ENCODE measurements around the gene TAF5L. TPM values are rescaled to one million over a fixed set of nuclear protein-coding genes. Genes with fewer than 3 reads are reported as not detected.
A peak's percentile ranks its signal among the peaks of the same experiment; 100 is the strongest.

TAF5L gene
- total and polyA plus RNA-seq, 2 experiments from 2014 or later = 5.6 to 17.6 TPM

DNA sequence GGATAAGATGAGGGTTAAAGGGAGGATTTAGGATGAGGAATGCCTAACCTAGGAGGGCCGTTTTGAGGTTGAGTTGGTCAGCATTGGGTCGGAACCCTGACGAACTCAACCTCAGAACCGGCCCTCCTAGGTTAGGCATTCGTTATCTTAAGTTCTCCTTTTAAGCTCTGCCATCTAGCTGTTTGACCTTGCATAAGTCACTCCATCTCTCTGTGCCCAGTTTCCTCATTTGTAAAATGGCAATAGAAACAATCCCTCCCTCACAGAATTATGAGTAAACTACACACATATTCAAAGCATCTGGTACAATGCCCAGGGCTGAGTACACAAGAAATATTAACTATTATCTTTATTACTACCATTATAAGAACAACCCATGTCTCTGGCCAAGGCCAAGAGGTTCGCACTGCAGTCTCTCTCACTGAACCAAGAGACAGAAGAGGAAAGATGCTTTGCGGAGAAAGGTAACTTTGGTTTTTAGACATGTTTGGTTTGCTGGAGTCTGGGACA is 72.2 kb downstream of the TAF5L start:
- no peaks in the 10 kb centered on the region for H3K36me3 Mint-ChIP-seq (ENCODE audit: low read depth)
- no peak overlapping the region for H3K27ac ChIP-seq (ENCODE audit: low read depth)
- H3K27me3 ChIP-seq (ENCODE audit: insufficient read depth) = no peaks in the 10 kb centered on the region
- peaks cover 22% of the 10 kb centered on the region for H3K4me1 Mint-ChIP-seq
- H3F3A ChIP-seq (replicated peaks; ENCODE audit: low read depth) = 0 out of 2 replicates have a peak, but pooled peaks cover 5% of the 10 kb centered on the region
- H3K9me2 ChIP-seq (ENCODE audit: insufficient read depth) = no peaks in the 10 kb centered on the region
- peaks cover 49% of the 10 kb centered on the region for H3K79me2 ChIP-seq (replicated peaks; ENCODE audit: insufficient read depth)
- H3K27ac Mint-ChIP-seq = peak overlapping the region; percentile 2; the same call in 1 of the 2 replicates
- H2AFZ ChIP-seq = no peak overlapping the region
- ATAC-seq = no peak
- no peak overlapping the region; the same call in 2 of the 3 replicates for H3K4me3 Mint-ChIP-seq
- no peak for DNase-seq (ENCODE audit: low spot score)
- no peak overlapping the region for H3K4me2 ChIP-seq
- no peaks in the 10 kb centered on the region for H3K9me3 Mint-ChIP-seq
- H3K4me1 ChIP-seq (ENCODE audit: insufficient read depth) = peaks cover 7% of the 10 kb centered on the region; the same call in 1 of the 2 replicates
- peaks cover 9% of the 10 kb centered on the region; the same call in 1 of the 2 replicates for H4K20me1 ChIP-seq (replicated peaks; ENCODE audit: insufficient read depth)
- H3K27me3 Mint-ChIP-seq (ENCODE audit: insufficient read depth, low read depth, poor library complexity) = no peaks in the 10 kb centered on the region
- TF ChIP-seq, protein P1, sequence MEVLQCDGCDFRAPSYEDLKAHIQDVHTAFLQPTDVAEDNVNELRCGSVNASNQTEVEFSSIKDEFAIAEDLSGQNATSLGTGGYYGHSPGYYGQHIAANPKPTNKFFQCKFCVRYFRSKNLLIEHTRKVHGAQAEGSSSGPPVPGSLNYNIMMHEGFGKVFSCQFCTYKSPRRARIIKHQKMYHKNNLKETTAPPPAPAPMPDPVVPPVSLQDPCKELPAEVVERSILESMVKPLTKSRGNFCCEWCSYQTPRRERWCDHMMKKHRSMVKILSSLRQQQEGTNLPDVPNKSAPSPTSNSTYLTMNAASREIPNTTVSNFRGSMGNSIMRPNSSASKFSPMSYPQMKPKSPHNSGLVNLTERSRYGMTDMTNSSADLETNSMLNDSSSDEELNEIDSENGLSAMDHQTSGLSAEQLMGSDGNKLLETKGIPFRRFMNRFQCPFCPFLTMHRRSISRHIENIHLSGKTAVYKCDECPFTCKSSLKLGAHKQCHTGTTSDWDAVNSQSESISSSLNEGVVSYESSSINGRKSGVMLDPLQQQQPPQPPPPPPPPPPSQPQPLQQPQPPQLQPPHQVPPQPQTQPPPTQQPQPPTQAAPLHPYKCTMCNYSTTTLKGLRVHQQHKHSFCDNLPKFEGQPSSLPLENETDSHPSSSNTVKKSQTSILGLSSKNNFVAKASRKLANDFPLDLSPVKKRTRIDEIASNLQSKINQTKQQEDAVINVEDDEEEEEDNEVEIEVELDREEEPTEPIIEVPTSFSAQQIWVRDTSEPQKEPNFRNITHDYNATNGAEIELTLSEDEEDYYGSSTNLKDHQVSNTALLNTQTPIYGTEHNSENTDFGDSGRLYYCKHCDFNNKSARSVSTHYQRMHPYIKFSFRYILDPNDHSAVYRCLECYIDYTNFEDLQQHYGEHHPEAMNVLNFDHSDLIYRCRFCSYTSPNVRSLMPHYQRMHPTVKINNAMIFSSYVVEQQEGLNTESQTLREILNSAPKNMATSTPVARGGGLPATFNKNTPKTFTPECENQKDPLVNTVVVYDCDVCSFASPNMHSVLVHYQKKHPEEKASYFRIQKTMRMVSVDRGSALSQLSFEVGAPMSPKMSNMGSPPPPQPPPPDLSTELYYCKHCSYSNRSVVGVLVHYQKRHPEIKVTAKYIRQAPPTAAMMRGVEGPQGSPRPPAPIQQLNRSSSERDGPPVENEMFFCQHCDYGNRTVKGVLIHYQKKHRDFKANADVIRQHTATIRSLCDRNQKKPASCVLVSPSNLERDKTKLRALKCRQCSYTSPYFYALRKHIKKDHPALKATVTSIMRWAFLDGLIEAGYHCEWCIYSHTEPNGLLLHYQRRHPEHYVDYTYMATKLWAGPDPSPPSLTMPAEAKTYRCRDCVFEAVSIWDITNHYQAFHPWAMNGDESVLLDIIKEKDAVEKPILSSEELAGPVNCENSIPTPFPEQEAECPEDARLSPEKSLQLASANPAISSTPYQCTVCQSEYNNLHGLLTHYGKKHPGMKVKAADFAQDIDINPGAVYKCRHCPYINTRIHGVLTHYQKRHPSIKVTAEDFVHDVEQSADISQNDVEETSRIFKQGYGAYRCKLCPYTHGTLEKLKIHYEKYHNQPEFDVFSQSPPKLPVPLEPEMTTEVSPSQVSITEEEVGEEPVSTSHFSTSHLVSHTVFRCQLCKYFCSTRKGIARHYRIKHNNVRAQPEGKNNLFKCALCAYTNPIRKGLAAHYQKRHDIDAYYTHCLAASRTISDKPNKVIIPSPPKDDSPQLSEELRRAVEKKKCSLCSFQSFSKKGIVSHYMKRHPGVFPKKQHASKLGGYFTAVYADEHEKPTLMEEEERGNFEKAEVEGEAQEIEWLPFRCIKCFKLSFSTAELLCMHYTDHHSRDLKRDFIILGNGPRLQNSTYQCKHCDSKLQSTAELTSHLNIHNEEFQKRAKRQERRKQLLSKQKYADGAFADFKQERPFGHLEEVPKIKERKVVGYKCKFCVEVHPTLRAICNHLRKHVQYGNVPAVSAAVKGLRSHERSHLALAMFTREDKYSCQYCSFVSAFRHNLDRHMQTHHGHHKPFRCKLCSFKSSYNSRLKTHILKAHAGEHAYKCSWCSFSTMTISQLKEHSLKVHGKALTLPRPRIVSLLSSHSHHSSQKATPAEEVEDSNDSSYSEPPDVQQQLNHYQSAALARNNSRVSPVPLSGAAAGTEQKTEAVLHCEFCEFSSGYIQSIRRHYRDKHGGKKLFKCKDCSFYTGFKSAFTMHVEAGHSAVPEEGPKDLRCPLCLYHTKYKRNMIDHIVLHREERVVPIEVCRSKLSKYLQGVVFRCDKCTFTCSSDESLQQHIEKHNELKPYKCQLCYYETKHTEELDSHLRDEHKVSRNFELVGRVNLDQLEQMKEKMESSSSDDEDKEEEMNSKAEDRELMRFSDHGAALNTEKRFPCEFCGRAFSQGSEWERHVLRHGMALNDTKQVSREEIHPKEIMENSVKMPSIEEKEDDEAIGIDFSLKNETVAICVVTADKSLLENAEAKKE (CRISPR knock-in tag; IDR thresholded peaks at IDR 0.05) = no peak
- TF ChIP-seq ZNF114 (CRISPR knock-in tag; IDR thresholded peaks at IDR 0.05) = no peak
- no peak for TF ChIP-seq EZH2phosphoT487 (IDR thresholded peaks at IDR 0.05; ENCODE audit: unreplicated experiment)
- TF ChIP-seq STAT1 (IDR thresholded peaks at IDR 0.05; ENCODE audit: unreplicated experiment) = no peak
- TF ChIP-seq NANOG (IDR thresholded peaks at IDR 0.05; ENCODE audit: borderline replicate concordance) = no peak
- no peak for TF ChIP-seq EZH2 (IDR thresholded peaks at IDR 0.05; ENCODE audit: low read depth, unreplicated experiment)
- TF ChIP-seq JUNB (IDR thresholded peaks at IDR 0.05; ENCODE audit: unreplicated experiment) = no peak
- no peak overlapping the region for H3K4me3 ChIP-seq
- no peaks in the 10 kb centered on the region for H3K36me3 ChIP-seq (ENCODE audit: insufficient read depth)

Measured in GM23338 (cell line).